C4-2B (cell line): Measurements from ENCODE around the gene TPT1.

Source experiments
- ZFX ChIP-seq: fragments of 450-650 bp; IDR thresholded peaks from 2 replicates; pipeline ENCODE4 v1.6.1; 2017
- TF ChIP-seq, protein P1 (sequence below): fragments of 450-650 bp; conservative IDR thresholded peaks from 2 replicates; pipeline ENCODE4 v1.5.1; 2017; ENCODE audit warnings: mild to moderate bottlenecking

DNA sequence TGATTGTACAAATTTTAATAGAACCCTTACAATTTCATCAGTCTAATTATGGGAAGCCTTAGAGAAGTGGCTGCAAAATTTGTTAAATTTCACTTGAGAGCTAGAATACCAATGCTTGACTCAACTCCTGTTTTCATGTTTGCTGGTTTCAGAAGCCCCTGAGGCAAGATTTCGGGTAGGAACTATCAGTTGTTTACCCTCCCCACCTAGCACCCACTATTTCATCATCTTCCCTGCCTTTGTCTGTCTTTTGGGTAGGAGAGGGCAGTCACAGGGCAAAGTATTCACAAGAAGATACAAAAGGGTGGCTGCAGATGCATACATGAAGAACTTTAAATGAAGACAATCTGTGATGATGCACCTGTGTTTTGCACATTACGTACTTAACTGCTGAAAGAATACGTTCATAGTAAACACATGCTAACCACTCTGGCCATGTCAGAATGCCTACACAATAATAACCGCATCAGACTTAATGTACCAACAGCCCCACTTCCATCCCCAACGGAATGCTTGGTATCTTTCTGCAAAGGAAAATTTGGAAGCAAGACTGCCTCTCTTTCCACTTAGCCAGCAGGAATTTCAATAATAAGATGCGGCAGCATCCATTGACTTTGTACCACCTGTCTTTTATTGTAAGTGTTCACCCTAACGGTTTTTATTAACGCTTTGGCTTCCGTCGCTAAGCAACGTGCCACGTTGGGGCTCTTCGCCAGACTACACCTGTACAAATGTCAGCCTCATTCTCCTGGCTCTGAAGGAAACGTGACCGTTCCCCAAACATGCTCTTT lies 30.4 kb downstream of the TPT1 start:
- TF ChIP-seq, protein P1, sequence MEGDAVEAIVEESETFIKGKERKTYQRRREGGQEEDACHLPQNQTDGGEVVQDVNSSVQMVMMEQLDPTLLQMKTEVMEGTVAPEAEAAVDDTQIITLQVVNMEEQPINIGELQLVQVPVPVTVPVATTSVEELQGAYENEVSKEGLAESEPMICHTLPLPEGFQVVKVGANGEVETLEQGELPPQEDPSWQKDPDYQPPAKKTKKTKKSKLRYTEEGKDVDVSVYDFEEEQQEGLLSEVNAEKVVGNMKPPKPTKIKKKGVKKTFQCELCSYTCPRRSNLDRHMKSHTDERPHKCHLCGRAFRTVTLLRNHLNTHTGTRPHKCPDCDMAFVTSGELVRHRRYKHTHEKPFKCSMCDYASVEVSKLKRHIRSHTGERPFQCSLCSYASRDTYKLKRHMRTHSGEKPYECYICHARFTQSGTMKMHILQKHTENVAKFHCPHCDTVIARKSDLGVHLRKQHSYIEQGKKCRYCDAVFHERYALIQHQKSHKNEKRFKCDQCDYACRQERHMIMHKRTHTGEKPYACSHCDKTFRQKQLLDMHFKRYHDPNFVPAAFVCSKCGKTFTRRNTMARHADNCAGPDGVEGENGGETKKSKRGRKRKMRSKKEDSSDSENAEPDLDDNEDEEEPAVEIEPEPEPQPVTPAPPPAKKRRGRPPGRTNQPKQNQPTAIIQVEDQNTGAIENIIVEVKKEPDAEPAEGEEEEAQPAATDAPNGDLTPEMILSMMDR: no peak
- no peak for TF ChIP-seq ZFX
